Activated CD4-positive, CD25-positive, alpha-beta regulatory T cell treated with anti-CD3 and anti-CD28 coated beads, Interleukin-2, amount 50 U/mL, for 16 hours (primary cell): ENCODE measurements around the gene FAM168B.

Source experiments
- DNase-seq: peaks from one replicate; pipeline ENCODE4 v3.0.0-alpha.2; 2020; ENCODE audit warnings: low read depth, low spot score

The FAM168B gene

DNA sequence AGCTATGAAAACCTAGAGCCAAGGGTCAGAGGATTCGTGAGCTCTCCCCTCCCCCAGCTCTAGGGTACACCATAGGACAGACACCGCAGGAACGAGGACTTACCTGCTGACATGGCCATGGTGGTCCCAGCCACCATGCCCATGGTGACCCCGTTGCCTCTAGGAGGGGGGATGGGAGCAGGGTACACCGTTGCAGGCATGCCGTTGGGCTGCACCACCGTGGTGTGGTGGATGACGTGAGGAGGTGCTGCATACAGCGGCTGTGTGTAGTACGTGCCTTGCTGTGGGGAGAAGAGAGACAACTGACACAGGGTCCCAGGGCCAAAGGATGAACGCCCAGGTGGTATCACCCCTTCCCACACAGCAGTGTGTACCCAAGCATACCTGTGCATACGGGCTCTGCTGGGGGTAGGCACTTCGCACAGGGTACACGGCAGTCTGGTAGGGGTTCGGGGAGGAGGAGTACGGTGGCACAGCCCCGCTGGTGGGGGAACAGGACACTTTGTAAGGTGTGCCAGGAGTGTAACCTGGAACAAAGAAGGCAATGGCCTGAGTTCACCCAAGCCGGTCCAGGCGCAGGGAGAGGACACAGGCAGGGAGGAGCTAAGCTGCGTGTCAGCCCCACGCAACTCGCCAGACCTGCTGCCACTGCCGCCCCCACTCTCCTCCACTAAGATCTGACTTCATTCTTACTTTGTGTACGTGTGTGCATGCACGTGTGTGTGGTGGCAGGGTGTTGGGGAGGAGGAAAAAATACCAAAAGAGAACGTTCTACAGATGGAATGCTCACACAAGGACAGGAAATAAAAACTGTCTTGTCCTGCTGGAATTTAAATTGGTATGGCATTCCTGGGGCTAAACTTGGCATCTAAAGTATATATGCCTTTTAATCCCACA, 37.8 kb downstream of the FAM168B start:
- DNase-seq: no peak

DNA sequence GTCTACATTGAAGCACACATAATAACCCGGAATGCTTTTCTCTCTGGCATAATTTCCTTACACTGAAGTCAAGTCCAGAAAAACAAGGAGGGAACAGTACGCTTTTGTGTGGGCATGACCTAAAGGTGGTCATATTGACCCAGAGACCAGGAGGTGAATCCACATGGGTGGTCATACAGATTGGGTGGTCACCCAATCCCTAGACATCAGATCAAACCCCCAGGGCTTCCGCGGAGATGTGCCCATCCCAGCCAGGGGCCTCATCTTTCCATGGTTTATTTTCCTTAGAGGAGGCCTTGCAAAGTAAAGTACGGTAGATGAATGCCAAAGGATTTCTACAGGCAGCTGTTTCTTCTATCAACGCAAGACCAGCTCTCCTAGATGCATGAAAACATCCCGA, 38.8 kb downstream of the FAM168B start:
- no peak for DNase-seq

DNA sequence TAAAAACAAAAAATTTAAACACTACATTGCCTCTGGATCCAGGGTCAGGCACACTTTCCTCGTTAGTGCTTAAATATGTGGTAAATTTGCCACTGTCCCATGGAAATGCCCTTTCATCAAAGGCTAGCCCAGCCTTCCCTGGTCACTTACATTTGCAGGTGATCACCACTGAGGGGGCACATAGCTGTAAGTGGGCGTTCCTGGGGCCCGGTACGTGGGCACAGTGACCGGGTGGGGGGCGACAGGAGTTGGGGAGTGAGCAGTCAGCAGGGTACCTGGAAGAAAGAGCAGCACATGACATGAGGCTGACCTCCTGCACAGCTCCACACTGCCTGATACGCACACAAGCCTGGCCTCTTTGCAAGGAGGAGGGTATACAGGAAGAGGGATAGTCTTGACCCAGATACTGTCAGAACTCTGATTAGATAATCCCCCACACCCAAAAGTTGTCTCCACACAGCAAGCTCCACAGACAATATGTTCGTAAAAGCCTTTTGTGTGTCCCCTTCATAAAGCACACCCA, 40.5 kb downstream of the FAM168B start:
- DNase-seq: no peak

DNA sequence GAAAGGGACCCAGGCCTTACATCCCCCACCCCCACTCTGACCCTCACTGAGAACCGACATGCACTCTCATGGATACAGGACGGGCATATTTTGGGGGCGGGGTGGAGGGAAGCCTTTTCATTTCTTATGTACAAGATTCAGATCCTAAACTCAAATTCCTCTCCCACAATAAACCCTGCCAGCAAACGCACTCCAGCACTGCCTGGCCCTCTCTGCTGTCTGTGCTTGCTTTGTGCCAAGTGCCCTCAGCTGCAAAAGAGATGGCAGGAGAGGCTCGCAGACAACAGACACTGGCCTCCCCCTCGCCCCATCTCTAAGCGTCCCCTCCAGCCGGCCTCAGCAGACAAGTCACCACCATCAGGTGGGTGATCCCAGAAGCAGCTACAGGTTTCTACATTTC, 42.4 kb downstream of the FAM168B start:
- DNase-seq: no peak

DNA sequence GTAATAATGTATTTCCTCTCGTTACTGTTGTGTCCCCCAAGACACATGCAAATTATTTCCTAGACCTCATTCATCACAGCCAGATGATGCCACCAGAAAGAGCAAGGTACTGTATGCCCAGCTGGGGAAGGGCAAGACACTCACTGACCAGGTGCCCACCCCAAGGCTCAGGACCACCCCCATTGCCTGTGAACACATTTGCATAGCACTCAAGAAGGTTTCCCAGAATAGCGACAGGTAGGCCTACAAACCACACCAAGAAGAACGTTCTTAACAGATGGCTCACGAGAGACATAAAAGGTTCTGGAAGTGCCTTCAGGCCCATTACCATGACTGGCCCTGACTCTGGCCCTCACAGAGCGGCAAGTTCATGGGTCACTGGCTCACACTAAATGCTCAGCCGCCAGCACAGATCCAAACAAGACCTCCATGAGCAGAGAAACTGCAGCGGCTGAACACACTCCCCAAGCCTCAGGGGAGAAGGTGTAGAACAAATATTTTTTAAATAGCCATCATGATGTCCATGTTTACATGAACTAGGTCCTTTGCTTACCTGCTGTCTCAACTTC, 44.0 kb downstream of the FAM168B start:
- no peak for DNase-seq

DNA sequence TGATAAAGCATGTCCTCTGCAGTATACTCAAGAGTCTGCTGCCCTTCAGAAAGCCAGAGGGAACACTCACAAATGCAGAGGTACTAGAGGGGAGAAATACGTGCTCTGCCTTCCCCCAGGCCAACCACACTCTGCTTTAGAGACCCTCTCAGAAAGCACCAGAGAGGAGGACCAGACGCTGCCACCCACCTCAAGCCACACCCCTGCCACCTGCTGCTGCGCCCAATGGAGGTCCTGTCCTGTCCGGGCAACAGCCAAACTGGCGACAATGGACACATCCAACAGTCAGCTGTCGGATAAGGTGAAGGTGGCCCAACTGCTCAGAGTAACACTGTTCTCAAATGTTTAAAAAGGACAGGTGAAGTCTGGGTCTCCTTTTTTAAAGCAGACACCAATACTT, 44.6 kb downstream of the FAM168B start:
- no peak for DNase-seq

DNA sequence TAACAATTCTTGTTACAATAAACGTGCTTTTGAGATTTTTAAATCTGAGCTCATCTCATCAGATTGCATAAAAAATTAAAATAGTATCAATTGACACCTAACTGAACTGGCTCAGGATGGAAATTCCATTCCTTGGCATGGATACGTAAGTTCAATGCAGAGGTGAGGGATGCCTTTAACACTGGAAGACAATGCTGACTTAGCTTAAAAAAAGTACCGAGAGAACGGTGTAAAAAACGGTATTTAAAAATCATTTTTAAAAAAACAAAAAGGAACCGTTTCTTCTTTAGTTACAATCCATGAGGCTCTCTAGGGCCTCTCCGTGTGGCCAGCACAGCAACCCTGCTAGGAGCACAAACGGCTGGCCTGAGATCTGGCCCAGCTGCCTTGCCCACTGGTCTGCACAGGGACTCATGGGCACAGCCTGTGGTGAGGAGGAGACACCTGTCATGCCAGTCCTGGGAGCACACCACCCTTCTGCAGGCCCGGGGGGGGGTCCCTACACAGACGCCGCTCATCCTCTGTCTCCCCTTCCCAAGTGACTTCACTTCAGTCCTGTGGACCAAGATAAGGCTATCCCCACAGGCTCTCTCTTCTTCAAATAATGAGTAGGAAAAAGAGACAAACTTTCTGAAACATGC, 45.2 kb downstream of the FAM168B start:
- DNase-seq: no peak

DNA sequence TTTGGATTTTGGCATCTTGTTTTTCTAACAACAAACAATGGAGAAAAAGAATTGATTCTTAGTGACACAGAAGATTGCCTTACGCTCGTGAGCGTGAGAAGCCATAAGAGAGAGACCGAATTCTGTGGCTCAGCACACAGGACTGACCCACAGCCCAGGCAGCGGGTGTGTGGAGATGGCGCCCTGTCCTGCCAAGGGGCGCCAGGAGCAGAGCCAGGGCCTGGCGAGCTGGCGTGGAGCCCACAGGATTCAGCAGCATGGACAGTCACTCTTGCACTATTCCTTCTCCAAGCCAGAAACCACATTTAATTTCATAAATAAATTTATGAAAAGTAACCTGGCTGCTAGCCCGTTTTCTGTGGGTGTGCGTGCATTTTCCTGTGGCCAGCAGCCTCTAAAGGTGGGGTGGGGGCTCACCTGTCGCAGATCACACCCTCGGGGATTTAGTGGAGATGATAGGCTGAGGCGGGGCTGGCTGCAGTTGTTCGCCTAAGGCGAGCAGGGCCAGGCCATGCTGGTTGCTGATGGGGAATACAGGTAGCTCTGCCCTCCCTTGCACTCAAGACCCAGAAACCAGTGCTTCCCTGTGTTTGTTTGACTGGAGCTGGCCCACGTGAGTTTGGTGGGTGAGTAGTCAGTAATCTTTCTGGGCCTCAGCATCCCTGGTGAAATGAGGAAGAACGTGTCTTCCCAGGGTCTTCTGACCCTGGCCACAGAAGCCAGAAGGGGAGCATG, 46.2 kb downstream of the FAM168B start:
- DNase-seq: no peak

DNA sequence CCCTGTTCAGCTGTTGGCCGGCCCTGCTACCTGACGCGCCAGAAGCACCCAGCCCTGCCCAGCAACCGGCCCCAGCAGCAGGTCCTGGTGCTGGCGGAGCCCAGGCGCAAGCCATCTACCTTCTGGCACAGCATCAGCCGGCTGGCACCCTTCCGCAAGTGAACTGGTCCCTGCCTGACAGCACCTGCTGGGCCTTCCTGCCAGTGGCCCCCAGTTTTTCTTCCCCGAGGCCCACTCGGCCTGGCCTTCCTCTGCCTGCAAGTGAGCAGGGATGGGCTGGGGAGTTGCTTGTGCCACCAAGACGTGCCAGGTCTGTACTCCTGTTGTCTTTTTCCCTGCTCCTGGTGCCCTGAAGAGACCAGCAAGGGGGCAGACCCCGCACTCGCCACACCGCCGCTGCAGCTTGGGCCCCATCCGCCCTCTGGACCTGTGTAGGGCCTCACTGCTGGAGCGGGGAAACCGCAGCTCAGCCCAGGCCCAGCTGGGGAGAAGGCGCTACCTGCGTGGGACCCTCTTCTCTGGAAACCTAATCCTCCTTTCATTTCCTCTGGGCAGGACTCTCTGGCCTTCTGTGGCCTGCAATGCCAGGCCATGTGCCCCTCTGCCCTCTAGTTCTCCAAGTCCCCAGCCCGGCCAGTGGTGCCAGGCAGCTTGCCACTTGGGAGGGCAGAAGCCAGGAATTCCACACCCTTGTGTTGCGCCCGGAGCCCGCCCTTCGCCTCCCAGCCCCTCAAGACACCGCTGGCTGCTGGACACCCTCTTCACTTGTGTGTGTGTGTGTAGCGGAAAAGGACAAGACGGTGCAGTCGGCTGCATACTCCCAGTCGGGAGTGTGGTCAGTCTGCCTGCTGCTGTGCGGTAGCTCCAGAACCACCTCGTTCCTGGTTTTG, 47.0 kb downstream of the FAM168B start:
- no peak for DNase-seq

DNA sequence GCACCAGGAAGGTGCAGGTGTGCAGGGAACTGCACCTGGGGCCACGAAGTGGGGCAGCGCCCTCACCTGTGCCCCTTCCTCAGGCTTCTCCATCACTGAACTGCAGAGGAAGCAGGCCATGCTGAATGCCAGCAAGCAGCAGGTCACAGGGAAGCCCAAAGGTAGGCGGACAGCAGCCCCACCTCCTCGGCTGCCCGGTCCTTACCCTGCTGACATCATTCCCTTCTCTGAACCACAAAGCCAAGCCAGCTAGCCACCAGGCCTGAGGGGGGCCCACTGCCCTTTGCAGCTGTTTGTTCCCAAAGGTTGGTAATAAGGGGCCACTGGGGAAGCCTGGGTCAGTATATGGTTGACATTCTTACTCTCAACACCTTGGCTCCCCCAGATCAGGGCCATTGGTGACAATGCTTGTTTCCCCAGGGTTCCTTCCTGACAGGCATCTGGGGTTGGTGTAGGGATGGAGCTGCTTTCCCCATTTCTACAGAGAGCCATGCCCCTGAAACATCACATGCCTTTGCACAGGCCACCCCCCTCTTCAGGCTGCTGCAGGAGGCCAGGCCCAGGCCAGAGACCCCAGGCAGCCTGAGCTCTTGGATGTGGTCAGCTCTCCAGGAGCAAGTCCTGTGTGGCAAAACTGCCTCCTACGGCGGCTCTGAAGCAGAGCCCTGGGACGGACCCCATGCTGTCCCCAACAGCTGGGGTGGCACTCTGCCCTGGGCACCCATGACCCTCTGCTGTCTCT, 47.8 kb downstream of the FAM168B start:
- DNase-seq: no peak

DNA sequence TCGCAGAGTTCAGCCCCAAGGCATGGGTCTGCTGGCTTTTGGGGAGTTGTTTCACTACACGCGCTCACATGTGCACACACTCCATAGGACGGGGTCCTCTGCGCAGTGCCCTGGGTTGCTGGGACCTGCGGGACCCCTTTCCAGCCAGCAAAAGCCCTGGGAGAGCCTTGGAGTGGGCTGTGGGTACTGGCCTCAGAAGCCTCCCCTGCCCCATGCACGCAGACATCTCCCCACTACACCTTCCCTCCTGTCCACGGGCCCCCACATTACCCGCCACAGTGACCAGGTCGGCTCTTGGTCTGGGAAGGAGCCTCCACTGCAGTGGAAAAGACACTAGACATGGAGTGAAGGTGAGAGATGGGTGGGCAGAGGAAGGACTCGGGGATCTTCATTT, 48.5 kb downstream of the FAM168B start:
- DNase-seq: no peak

DNA sequence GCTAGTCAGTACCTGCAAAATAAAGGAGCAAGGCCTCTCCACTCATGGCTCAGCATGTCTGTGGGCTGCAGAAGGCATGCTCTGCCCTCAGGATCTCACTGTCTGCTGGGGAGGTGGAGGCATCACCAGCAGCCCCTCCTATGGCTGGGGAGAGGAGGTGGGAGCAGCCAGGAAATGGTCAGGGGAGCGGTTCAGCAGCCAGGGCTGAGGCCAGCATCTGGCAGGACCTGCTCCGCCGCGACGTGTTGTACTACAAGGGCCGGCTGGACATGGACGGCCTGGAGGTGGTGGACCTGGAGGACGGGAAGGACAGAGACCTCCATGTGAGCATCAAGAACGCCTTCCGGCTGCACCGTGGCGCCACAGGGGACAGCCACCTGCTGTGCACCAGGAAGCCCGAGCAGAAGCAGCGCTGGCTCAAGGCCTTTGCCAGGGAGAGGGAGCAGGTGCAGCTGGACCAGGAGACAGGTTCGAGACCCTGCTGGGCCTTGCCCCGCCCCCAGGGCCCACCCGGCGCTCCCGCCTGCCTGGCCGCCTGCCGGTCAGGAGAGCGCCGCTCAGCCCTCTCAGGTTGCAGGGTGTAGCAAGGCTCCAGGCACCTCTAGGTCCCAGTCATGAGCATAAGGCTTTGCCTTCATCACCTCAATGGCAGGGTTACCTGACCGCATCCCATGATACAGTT, 49.0 kb downstream of the FAM168B start:
- DNase-seq: no peak

DNA sequence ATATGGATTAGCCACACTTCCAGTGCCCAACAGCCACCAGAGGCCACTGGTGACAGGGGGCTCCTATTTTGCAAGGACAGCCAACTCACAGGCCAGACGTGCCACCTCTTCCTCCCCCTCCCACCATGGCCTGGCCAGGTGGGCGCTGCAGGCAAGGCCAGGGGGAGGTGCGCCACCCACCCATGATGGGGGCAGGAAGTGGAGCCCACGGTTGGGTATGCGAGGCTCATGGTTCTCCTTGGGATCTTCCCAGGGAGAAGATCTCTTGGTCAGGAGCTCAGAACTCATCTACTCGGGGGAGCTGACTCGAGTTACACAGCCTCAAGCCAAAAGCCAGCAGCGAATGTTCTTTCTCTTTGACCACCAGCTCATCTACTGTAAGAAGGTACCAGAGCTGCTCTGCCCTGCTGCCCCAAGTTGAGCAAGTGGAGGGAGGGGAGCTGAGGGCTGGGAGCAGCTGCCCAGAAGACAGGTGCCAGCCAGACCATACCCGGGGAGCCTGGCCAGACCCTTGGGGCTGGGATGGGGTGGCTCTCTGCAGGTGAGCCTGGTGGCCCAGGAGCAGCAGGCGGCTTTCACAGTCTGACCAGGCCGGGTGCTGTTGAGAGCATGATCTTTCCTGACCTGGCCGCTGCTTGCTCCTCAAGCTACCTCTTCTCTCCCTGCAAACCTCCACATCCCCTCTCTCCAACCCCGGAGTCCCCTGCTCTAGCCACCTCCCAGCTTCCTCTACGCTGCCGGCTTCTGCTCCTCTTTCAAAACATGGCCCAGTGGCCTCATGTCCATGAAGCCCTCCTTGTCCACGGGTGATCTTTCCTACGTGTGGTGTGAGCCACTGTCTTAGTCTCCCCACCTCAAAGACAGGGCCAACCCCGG, 49.8 kb downstream of the FAM168B start:
- DNase-seq: no peak

DNA sequence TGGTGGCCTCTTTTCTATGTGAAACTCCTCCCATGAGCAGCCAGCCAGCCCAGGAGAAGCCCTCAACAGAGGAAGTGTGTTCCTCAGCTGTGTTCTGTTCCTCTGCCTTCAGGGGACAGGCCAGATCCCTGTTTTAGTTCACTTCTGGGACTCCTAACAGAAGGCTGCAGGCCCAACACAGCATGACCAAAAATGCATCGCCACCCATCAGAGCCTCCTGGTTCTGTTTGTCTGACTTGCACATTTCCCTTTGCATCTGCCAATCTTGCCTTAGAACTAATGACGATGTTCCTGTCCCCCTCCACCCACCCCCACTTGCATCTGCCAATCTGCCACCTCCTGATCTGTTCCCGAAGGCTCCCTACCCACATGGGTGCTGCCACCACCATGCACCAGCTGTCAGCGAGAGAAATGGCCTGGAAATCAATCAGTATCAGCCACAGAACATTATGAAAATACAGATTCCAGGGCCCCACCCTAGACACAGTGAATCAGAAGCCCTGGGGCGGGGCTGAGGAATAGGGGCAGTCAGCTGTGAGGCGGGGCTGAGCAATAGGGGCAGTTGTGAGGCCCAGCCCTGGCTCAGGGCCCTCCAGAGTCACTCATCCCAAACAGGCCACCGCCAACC, 51.0 kb downstream of the FAM168B start:
- DNase-seq: no peak

DNA sequence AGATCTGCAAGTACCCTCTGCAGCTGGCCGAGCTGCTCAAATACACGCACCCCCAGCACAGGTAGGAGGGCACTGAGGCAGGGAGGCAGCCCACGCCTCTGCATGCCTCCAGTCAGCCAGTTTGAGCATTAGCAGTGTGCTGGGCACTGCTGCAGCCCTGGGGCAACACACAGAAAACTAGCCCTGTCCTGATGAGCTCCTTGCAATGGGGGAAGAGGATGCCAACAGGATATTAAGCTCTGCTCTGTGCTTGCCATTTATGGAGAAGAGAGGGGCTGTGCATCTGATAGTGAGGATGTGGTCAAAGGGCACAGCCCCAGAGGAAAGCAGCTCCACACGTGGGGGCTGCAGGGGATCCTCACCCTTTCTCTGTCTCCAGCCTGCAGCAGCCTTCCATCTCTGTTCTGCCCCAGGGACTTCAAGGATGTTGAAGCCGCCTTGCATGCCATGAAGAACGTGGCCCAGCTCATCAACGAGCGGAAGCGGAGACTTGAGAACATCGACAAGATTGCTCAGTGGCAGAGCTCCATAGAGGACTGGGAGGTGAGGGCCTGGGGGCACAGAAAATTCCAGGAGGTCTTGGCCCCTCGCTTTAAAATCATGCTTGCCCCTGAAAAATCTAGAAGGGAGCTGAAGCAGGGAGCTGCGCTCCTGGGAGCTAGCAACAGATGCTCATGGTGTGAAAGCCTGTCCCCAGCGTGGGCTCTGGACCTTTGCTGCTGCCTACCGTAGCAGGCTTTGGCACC, 51.7 kb downstream of the FAM168B start:
- DNase-seq: no peak

DNA sequence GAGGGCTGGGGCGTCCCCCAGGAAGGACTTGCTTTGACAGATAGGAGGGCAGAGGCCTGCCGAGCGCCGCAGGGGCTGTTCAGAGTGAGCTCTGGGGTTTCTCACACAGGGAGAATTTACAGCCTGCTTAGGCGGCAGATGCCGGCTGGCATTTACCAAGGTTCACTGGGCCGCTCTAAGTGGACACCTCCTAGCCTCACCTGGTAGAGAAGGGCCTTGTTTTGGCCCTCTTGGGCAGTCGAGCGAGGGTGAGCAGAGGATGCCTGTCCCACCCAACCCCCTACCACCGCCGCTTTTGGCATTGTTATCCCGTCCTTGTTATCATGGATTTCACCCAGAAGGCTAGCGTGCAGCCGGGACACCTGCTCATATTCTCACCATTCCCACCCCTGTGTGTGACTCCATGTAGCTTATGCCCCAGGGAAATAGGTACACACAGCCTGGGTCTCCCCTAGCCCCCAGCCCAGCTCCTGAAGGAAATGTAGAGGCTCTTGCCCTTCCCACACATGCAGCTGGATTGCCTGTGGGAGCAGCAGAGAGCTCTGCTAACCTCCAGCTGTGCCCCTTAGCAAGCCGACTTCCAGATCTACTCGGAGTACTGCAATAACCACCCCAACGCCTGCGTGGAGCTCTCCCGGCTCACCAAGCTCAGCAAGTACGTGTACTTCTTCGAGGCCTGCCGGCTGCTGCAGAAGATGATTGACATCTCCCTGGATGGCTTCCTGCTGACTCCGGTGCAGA, 52.4 kb downstream of the FAM168B start:
- DNase-seq: no peak
